Ovary (tissue), 9 donors: ENCODE measurements around the gene DHRS1. TPM values are rescaled to one million over a fixed set of nuclear protein-coding genes. Genes with fewer than 3 reads are reported as not detected.

Experiments
- DNase-seq, 5 donors: peaks; one replicate each; pipeline ENCODE4 v3.0.0-alpha.2; 2019 to 2020
- H3K27ac ChIP-seq, 2 donors: fragments of 200-600 bp; one replicate each; pipeline versions ENCODE4 v1.5.1 to v1.8.0; 2019 to 2022
- H3K27me3 ChIP-seq: fragments of 200-600 bp; one replicate; pipeline ENCODE4 v1.8.0; 2022
- H3K36me3 ChIP-seq: fragments of 200-600 bp; sonication (generic); one replicate; pipeline ENCODE4 v1.5.1; 2019
- H3K4me1 ChIP-seq: one replicate; pipeline ENCODE4 v1.8.1; 2013; ENCODE audit warnings: mild to moderate bottlenecking, moderate library complexity; ENCODE audit not compliant: insufficient read depth
- H3K4me3 ChIP-seq: fragments of 200-600 bp; sonication (generic); one replicate; pipeline ENCODE4 v1.5.1; 2017
- H3K9me3 ChIP-seq, 2 donors: fragments of 200-600 bp in 1 of 2; sonication (generic) in 1 of 2; one replicate each; pipeline versions ENCODE4 v1.5.1 to v1.8.1; 2013 to 2019; ENCODE audit warnings: mild to moderate bottlenecking in 1 of 2, moderate library complexity in 1 of 2
- CTCF ChIP-seq, 3 donors: fragments of 450-650 bp in 2 of 3; fragments of 200-600 bp in 1 of 3; IDR thresholded peaks; one replicate each; pipeline versions ENCODE4 v1.5.1 to v1.8.0; 2016 to 2022; ENCODE audit warnings: antibody characterized with exemption in 3 of 3, mild to moderate bottlenecking in 1 of 3
- EP300 ChIP-seq: sonication (generic); formaldehyde crosslinking; IDR thresholded peaks from one replicate; pipeline ENCODE4 v1.6.1; 2017; ENCODE audit warnings: antibody characterized with exemption
- POLR2A ChIP-seq: fragments of 450-650 bp; IDR thresholded peaks from one replicate; pipeline ENCODE4 v1.6.1; 2017; ENCODE audit warnings: antibody characterized with exemption, mild to moderate bottlenecking, moderate library complexity
- WGBS, 3 donors: extraction: QIAGEN DNeasy Blood & Tissue Kit in 1 of 3; methylation state at CpG; one replicate each; pipeline versions ENCODE4 v1.1.5 to v1.1.7; 2013 to 2017; 5-methylcytosine and 5-hydroxymethylcytosine counted together
- intact Hi-C, 4 donors: fragments of 100-400 bp; cut with DNase I; formaldehyde crosslinking; loops; one replicate each; pipeline versions ENCODE4 v1.11.0 to v1.15.1; 2022 to 2023
- polyA plus RNA-seq, 2 donors: library from polyadenylated mRNA; stranded (reverse); fragments of 200-250 nt in 1 of 2; fragments of 350-450 nt in 1 of 2; fragmentation: Illumina TruSeq in 1 of 2; extraction: RNeasy Lipid Tissue Mini Kit (QIAGEN cat#74804) in 1 of 2; gene quantifications; one replicate each; pipeline ENCODE4 v1.2.3, GENCODE V29; 2013 to 2014
- total RNA-seq, 7 donors: library from RNA; depleted of rRNA in 2 of 7; stranded (reverse); fragments of >200 nt in 2 of 7; fragmentation: NEBNext Ultra II Directional in 3 of 7; extraction: Animal tissue kit (Norgen Biotek cat#: 25700) in 3 of 7; gene quantifications; one replicate each; pipeline versions ENCODE4 v1.1.0 to v1.2.4, GENCODE V29; 2016 to 2023
- donor health status: DM: no; HTN: no; CAD: no; lungs with moderate emphysema.
- donor health status: DM: no; HTN: no; CAD: no.
- donor health status: Bipolar disorder and iron deficiency.
- donor health status: DM: yes; HTN: yes; CAD: no.
- donor health status: DM: no; HTN: no; CAD: no.
- donor health status: DM: yes; HTN: yes; CAD: no.

Gene DHRS1
- total and polyA plus RNA-seq, 9 donors, result 12.8 to 35.6 (median 17.9) TPM

GRCh38 chr14:24284501-24285035 lies 15.0 kb downstream of the DHRS1 start:
- intact Hi-C loops, result no loop called here
- Histone ChIP-seq H3K4me3 (no peak overlapping the region), H3K36me3 (no peaks in the 10 kb centered on the region), H3K4me1 (no peaks in the 10 kb centered on the region), H3K27me3 (no peaks in the 10 kb centered on the region), H3K27ac (no peak overlapping the region), H3K9me3 (no peaks in the 10 kb centered on the region)
- 78 to 82% (median 80%) methylated on average over 11 of the region's 11 CpGs for WGBS, 3 donors
- DNase-seq, result no peak
- TF ChIP-seq CTCF (IDR thresholded peaks at IDR 0.05) (no peak), EP300 (no peak), POLR2A (no peak)

- H3K36me3 ChIP-seq, result no peaks in the 10 kb centered on the region
- H3K27ac ChIP-seq, result no peak overlapping the region
- WGBS, 3 donors, result 80 to 93% (median 85%) methylated on average over 5 of the region's 5 CpGs
- no peaks in the 10 kb centered on the region for H3K9me3 ChIP-seq
- intact Hi-C loops, result no loop called here
- no peaks in the 10 kb centered on the region for H3K27me3 ChIP-seq
- H3K4me1 ChIP-seq, result no peaks in the 10 kb centered on the region
- TF ChIP-seq CTCF (IDR thresholded peaks at IDR 0.05) (no peak), EP300 (no peak), POLR2A (no peak)
- no peak overlapping the region for H3K4me3 ChIP-seq
- DNase-seq, result no peak
These were observed 15.7 kb downstream of the DHRS1 start for GRCh38 chr14:24283796-24284460.

GRCh38 chr14:24282736-24283135 lies 16.8 kb downstream of the DHRS1 start:
- intact Hi-C loops, result no loop called here

GRCh38 chr14:24281636-24282035 lies 17.9 kb downstream of the DHRS1 start:
- no peaks in the 10 kb centered on the region for H3K4me1 ChIP-seq
- TF ChIP-seq EP300 (no peak), POLR2A (no peak), CTCF (IDR thresholded peaks at IDR 0.05) (no peak)
- no peaks in the 10 kb centered on the region for H3K36me3 ChIP-seq
- H3K27me3 ChIP-seq, result no peaks in the 10 kb centered on the region
- no peak overlapping the region for H3K4me3 ChIP-seq
- H3K9me3 ChIP-seq, result no peaks in the 10 kb centered on the region
- WGBS, 3 donors, result 88 to 93% (median 90%) methylated on average over 7 of the region's 7 CpGs
- H3K27ac ChIP-seq, result no peak overlapping the region
- intact Hi-C loops, result no loop called here
- no peak for DNase-seq

More at GRCh38 chr14:24282736-24283135, 16.8 kb downstream of the DHRS1 start:
- Histone ChIP-seq H3K27me3 (no peaks in the 10 kb centered on the region), H3K4me3 (no peak overlapping the region), H3K9me3 (no peaks in the 10 kb centered on the region), H3K36me3 (no peaks in the 10 kb centered on the region), H3K4me1 (no peaks in the 10 kb centered on the region), H3K27ac (no peak overlapping the region)
- TF ChIP-seq CTCF (IDR thresholded peaks at IDR 0.05), result no peak
- TF ChIP-seq EP300, result no peak
- TF ChIP-seq POLR2A, result no peak
- no peak for DNase-seq
- WGBS, 3 donors, result 51 to 75% (median 56%) methylated on average over 3 of the region's 3 CpGs
